Activated T-cell treated with anti-CD3 and anti-CD28 coated beads, Interleukin-2, amount 50 U/mL, for 4 hours (primary cell): ENCODE results near the gene IGSF5. TPM values are rescaled to one million over a fixed set of nuclear protein-coding genes. Genes with fewer than 3 reads are reported as not detected.
"Not testable (repeated sequence)": the region's sequence is repeated elsewhere in the genome, so short reads cannot be mapped to it uniquely, and the experiment has no call there.

Experiments used
- ATAC-seq, 2 donors: fragments of 200-7000 bp; cut with Tn5 transposase; one replicate each; pipeline ENCODE4 v1.10.0; 2021
- DNase-seq: peaks from one replicate; pipeline ENCODE4 v3.0.0-alpha.2; 2020
- H3K27me3 Mint-ChIP-seq: one replicate; pipeline ENCODE4 v1.8.0; 2021; ENCODE audit warnings: low read depth, mixed read lengths
- H3K36me3 Mint-ChIP-seq: one replicate; pipeline ENCODE4 v1.8.0; 2022; ENCODE audit warnings: mixed read lengths; ENCODE audit not compliant: insufficient read depth
- H3K4me1 Mint-ChIP-seq: one replicate; pipeline ENCODE4 v1.8.0; 2021; ENCODE audit warnings: low read depth, mixed read lengths
- H3K4me3 Mint-ChIP-seq: one replicate; pipeline ENCODE4 v1.8.0; 2021; ENCODE audit warnings: mild to moderate bottlenecking, moderate library complexity, mixed read lengths
- H3K9me3 Mint-ChIP-seq: one replicate; pipeline ENCODE4 v1.8.0; 2021; ENCODE audit warnings: mixed read lengths
- total RNA-seq, 3 donors: library from RNA; stranded (reverse); gene quantifications; one replicate each; pipeline ENCODE4 v1.2.1, GENCODE V29; 2021

IGSF5 gene
- not detected for total RNA-seq

GRCh38 chr21:39744883-39745282 lies at the start of gene IGSF5:
IGSF5 (plus strand) TSS chr21:39745183; CDS start chr21:39745510, 327 bp downstream.
- not testable (repeated sequence) for H3K36me3 Mint-ChIP-seq, H3K27me3 Mint-ChIP-seq, H3K4me3 Mint-ChIP-seq, H3K9me3 Mint-ChIP-seq, ATAC-seq, H3K4me1 Mint-ChIP-seq, DNase-seq

DNA sequence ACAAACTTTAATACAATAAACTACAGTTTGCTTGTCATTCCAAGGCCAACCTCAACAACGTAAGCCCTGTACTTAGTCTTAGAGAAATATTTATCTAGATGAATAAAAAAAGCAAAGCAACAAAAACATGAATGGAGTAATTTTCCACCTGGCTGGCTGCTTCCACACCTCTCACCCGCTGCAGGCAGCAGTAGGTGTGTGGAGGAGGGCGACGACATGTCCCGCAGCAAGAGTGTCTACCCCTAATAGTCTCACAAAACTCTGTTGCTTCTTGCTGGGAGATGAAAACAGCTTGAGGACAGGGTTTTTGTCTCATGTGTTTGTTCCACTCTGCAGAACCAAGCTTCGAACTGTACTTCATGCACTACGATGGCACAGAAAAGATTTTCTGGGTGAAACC lies 48.8 kb upstream of the IGSF5 start:
- DNase-seq (no peak), ATAC-seq (no peak)
- peaks cover 2% of the 10 kb centered on the region for H3K27me3 Mint-ChIP-seq
- H3K36me3 Mint-ChIP-seq = no peaks in the 10 kb centered on the region
- H3K4me1 Mint-ChIP-seq = no peaks in the 10 kb centered on the region
- H3K9me3 Mint-ChIP-seq = no peaks in the 10 kb centered on the region
- no peak overlapping the region for H3K4me3 Mint-ChIP-seq

DNA sequence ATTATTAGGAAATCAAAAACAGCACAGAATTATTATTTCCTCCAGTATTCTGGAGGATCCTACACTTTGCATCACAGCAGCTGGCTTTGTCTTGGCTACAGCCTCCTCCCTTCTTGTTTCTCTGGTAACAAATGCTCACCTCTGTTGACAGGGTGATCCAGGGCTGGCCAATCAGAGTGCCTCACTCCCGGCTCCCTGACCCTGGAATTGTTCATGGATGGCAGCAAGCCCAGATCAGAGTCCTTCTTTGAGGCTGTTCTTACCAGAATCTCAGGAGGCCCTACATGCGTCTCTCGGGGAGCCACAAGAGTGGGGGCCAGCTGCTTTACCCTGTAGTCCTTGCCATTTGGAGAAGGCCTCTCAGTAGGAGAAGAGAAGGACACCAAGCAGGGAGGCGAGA lies 48.4 kb upstream of the IGSF5 start:
- no peak overlapping the region for H3K4me3 Mint-ChIP-seq

GRCh38 chr21:39700318-39700717 lies 44.7 kb upstream of the IGSF5 start:
- ATAC-seq = no peak
- DNase-seq = no peak

More for the DNA sequence above, 48.4 kb upstream of the IGSF5 start:
- DNase-seq (no peak), ATAC-seq (no peak)
- Mint-ChIP-seq H3K9me3 (no peaks in the 10 kb centered on the region), H3K27me3 (peaks cover 2% of the 10 kb centered on the region), H3K36me3 (no peaks in the 10 kb centered on the region), H3K4me1 (no peaks in the 10 kb centered on the region)

GRCh38 chr21:39703578-39703977 lies 41.4 kb upstream of the IGSF5 start:
- ATAC-seq = no peak
- Mint-ChIP-seq H3K36me3 (no peaks in the 10 kb centered on the region), H3K9me3 (no peaks in the 10 kb centered on the region), H3K27me3 (peaks cover 5% of the 10 kb centered on the region), H3K4me1 (no peaks in the 10 kb centered on the region), H3K4me3 (no peak overlapping the region)
- DNase-seq = no peak

More at GRCh38 chr21:39700318-39700717, 44.7 kb upstream of the IGSF5 start:
- Mint-ChIP-seq H3K27me3 (peaks cover 2% of the 10 kb centered on the region), H3K4me1 (no peaks in the 10 kb centered on the region), H3K9me3 (no peaks in the 10 kb centered on the region), H3K36me3 (no peaks in the 10 kb centered on the region), H3K4me3 (no peak overlapping the region)

DNA sequence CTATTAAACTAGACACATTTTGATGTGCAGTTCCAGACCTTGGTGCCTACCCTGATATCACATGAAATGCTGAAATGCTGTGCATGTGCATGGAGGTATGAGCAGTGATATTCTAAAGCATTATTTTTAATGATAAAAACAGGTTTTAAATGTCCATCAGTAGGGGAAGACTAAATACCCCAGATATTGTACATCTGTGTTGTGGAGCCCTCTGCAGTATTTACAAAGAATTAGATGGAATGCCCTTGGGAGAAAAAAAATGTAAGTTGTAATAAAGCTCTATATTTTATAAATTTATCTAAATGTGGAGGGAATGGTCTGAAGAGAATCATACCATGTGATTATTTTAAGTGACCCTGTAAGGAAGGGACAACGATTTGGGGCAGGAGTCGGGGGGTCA lies 39.1 kb upstream of the IGSF5 start:
- H3K4me3 Mint-ChIP-seq = no peak overlapping the region
- no peak for ATAC-seq
- no peaks in the 10 kb centered on the region for H3K9me3 Mint-ChIP-seq
- H3K27me3 Mint-ChIP-seq = peaks cover 2% of the 10 kb centered on the region
- no peak for DNase-seq
- H3K4me1 Mint-ChIP-seq = no peaks in the 10 kb centered on the region
- no peaks in the 10 kb centered on the region for H3K36me3 Mint-ChIP-seq

DNA sequence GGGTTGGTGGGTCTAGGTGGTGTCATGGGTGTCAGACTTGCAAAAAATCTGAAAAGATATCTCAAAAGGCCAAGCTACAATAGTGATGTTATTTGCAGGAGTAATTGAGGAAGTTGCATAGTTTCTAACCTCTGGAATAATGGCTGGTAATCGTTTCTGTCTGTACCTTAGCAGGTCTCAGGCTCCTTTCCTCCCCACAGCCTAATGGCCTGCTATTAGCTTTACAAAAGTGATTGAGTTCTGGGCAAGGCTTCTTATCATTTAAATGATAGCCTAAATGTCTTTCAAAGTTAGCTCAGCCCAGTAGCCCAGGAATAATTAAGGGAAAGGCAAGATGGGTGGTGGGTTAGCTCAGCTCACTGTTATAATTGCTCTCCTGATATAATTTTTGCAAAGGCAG lies 37.7 kb upstream of the IGSF5 start:
- no peaks in the 10 kb centered on the region for H3K36me3 Mint-ChIP-seq
- DNase-seq = no peak
- no peaks in the 10 kb centered on the region for H3K9me3 Mint-ChIP-seq
- ATAC-seq = no peak
- no peak overlapping the region for H3K4me3 Mint-ChIP-seq
- peaks cover 2% of the 10 kb centered on the region for H3K27me3 Mint-ChIP-seq
- no peaks in the 10 kb centered on the region for H3K4me1 Mint-ChIP-seq

DNA sequence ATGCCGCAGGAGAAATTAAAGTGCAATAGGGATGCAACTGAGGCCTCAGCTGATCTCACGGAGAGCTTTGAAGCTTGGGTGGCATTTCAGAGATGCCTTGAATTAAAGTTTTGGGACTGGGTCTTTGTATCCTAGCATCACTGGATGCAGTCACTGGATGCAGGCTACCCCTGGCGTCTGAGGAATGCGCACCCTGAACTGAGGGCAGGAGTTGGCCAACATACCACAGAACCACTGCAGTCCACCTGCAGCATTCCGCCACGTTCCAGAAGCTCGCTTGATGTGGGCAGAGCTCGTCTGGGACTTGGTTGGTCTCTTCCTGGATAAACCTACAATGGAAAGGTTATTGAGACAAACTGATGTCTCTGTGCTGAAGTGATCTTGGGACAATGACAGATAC lies 34.1 kb upstream of the IGSF5 start:
- no peak for DNase-seq
- no peaks in the 10 kb centered on the region for H3K4me1 Mint-ChIP-seq
- H3K36me3 Mint-ChIP-seq = no peaks in the 10 kb centered on the region

GRCh38 chr21:39712273-39712672 lies 32.7 kb upstream of the IGSF5 start:
- no peak overlapping the region for H3K4me3 Mint-ChIP-seq
- ATAC-seq (no peak), DNase-seq (no peak)
- no peaks in the 10 kb centered on the region for H3K9me3 Mint-ChIP-seq
- no peaks in the 10 kb centered on the region for H3K36me3 Mint-ChIP-seq
- no peaks in the 10 kb centered on the region for H3K4me1 Mint-ChIP-seq
- H3K27me3 Mint-ChIP-seq = peaks cover 3% of the 10 kb centered on the region

More for the DNA sequence above, 34.1 kb upstream of the IGSF5 start:
- Mint-ChIP-seq H3K9me3 (no peaks in the 10 kb centered on the region), H3K27me3 (peaks cover 2% of the 10 kb centered on the region), H3K4me3 (no peak overlapping the region)
- no peak for ATAC-seq

- peaks cover 3% of the 10 kb centered on the region for H3K27me3 Mint-ChIP-seq
- no peak overlapping the region for H3K4me3 Mint-ChIP-seq
- H3K4me1 Mint-ChIP-seq = no peaks in the 10 kb centered on the region
- no peak for ATAC-seq
- no peaks in the 10 kb centered on the region for H3K9me3 Mint-ChIP-seq
- H3K36me3 Mint-ChIP-seq = no peaks in the 10 kb centered on the region
- DNase-seq = no peak
These were observed 32.0 kb upstream of the IGSF5 start for GRCh38 chr21:39712976-39713375.

GRCh38 chr21:39713905-39714304 lies 31.1 kb upstream of the IGSF5 start:
- H3K4me1 Mint-ChIP-seq = no peaks in the 10 kb centered on the region
- H3K4me3 Mint-ChIP-seq = no peak overlapping the region
- H3K27me3 Mint-ChIP-seq = peaks cover 3% of the 10 kb centered on the region
- DNase-seq = no peak
- H3K36me3 Mint-ChIP-seq = no peaks in the 10 kb centered on the region
- no peak for ATAC-seq
- H3K9me3 Mint-ChIP-seq = no peaks in the 10 kb centered on the region

GRCh38 chr21:39714331-39714730 lies 30.7 kb upstream of the IGSF5 start:
- Mint-ChIP-seq H3K27me3 (peaks cover 3% of the 10 kb centered on the region), H3K4me1 (no peaks in the 10 kb centered on the region), H3K4me3 (no peak overlapping the region), H3K9me3 (no peaks in the 10 kb centered on the region), H3K36me3 (no peaks in the 10 kb centered on the region)
- no peak for ATAC-seq
- no peak for DNase-seq

GRCh38 chr21:39715804-39716397 lies 29.1 kb upstream of the IGSF5 start:
- peaks cover 3% of the 10 kb centered on the region for H3K27me3 Mint-ChIP-seq
- no peaks in the 10 kb centered on the region for H3K4me1 Mint-ChIP-seq
- no peaks in the 10 kb centered on the region for H3K36me3 Mint-ChIP-seq
- ATAC-seq = peak in 1 of 2 donors; percentile 21
- peak; percentile 11 for DNase-seq
- H3K9me3 Mint-ChIP-seq = no peaks in the 10 kb centered on the region
- H3K4me3 Mint-ChIP-seq = no peak overlapping the region

DNA sequence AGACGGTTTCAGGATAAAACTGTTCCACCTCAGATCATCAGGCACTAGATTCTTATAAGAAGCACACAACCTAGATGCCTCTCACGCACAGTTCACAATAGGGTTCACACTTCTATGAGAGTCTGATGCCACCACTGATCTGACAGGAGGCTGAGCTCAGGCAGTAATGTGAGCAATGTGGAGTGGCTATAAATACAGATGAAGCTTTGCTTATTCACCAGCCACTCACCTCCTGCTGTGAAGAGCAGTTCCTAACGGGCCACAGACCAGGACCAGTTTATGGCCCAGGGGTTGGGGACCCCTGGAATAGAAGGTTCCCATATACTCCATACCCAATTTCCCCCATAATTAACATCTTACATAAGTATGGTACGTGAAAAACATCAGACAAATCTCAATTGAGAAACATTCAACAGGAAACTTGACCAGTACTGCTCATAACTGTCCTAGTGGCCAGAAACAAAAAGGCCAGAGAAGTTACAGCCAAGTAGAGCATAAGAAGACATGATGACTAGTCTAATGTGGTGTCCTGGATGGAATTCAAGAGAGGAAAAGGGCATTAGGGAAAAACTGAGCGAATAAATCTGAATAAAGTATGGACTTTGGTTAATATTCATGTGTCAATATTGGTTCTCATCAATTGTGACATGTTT lies 24.7 kb upstream of the IGSF5 start:
- Mint-ChIP-seq H3K4me1 (no peaks in the 10 kb centered on the region), H3K4me3 (no peak overlapping the region), H3K27me3 (peaks cover 4% of the 10 kb centered on the region), H3K36me3 (no peaks in the 10 kb centered on the region), H3K9me3 (no peaks in the 10 kb centered on the region)
- ATAC-seq = no peak
- DNase-seq = no peak

DNA sequence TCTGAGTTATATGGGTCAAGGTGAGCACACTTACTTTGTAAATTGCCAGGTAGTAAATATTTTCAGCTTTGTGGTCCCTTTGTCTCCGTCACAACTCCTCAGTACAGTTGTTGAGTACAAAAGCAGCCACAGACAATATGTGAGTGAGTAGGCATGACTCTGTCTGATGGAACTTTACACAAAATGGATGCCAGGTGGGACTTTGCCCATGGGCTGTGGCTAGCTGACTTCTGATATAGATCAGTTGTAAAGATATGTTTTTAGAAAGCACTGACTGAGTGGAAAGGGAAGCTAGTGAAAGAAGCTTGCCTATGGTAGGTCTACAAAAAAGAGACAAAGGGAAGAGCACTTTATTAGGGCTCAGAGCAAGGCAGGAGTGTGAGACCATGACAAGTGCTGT lies 23.1 kb upstream of the IGSF5 start:
- peaks cover 1% of the 10 kb centered on the region for H3K27me3 Mint-ChIP-seq
- no peaks in the 10 kb centered on the region for H3K36me3 Mint-ChIP-seq
- H3K4me1 Mint-ChIP-seq = no peaks in the 10 kb centered on the region
- ATAC-seq (no peak), DNase-seq (no peak)
- no peak overlapping the region for H3K4me3 Mint-ChIP-seq
- H3K9me3 Mint-ChIP-seq = no peaks in the 10 kb centered on the region
